Limb (tissue), 2 donors: ENCODE data around the gene CDK5.

Source experiments
- DNase-seq, 2 donors: peaks; one replicate each; pipeline ENCODE4 v3.0.0-alpha.2; 2016; ENCODE audit errors: extremely low spot score in 2 of 2

The CDK5 gene

GRCh38 chr7:151074817-151075661, 17.3 kb upstream of the CDK5 start:
- DNase-seq = no peak

- DNase-seq = no peak
Observed at GRCh38 chr7:151073990-151074389, 16.3 kb upstream of the CDK5 start.

- no peak for DNase-seq
Observed at GRCh38 chr7:151071032-151071866, 13.6 kb upstream of the CDK5 start.

- DNase-seq = no peak
Observed at GRCh38 chr7:151070574-151070960, 12.9 kb upstream of the CDK5 start.

GRCh38 chr7:151069841-151070573, 12.3 kb upstream of the CDK5 start:
- DNase-seq = no peak

- no peak for DNase-seq
Observed at GRCh38 chr7:151068069-151068773, 10.5 kb upstream of the CDK5 start.

- no peak for DNase-seq
Observed at GRCh38 chr7:151066273-151066974, 8.7 kb upstream of the CDK5 start.

GRCh38 chr7:151065516-151065915, 7.8 kb upstream of the CDK5 start:
- DNase-seq = no peak

GRCh38 chr7:151064993-151065392, 7.3 kb upstream of the CDK5 start:
- no peak for DNase-seq

- no peak for DNase-seq
Observed at GRCh38 chr7:151064454-151064853, 6.8 kb upstream of the CDK5 start.

- no peak for DNase-seq
Observed at GRCh38 chr7:151063212-151063561, 5.5 kb upstream of the CDK5 start.

- peak in 1 of 2 donors; percentile 66 for DNase-seq
Observed at GRCh38 chr7:151062399-151063211, 4.9 kb upstream of the CDK5 start.

GRCh38 chr7:151062111-151062398, 4.4 kb upstream of the CDK5 start:
- no peak for DNase-seq

GRCh38 chr7:151061213-151062110, 3.8 kb upstream of the CDK5 start:
- no peak for DNase-seq

- DNase-seq = no peak
Observed at GRCh38 chr7:151060416-151061212, 2.9 kb upstream of the CDK5 start.

- no peak for DNase-seq
Observed at GRCh38 chr7:151060113-151060415, 2.4 kb upstream of the CDK5 start.

GRCh38 chr7:151059367-151060112, 1.8 kb upstream of the CDK5 start, which contains the start of gene SLC4A2:
SLC4A2 (plus strand) TSS chr7:151059589; CDS start chr7:151061988, 2,399 bp downstream.
- DNase-seq = peak; percentile 80 to 93
